Mesendoderm (in vitro differentiated cells): ENCODE measurements around the gene SIAH1.
A peak's percentile ranks its signal among the peaks of the same experiment; 100 is the strongest.

Experiments used
- DNase-seq: peaks from one replicate; pipeline ENCODE4 v3.0.0; 2013
- H2AK5ac ChIP-seq: 2 replicates; pipeline ENCODE4 v1.6.1; 2013; ENCODE audit warnings: low read length, inconsistent platforms
- H2BK120ac ChIP-seq: 2 replicates; pipeline ENCODE4 v1.6.1; 2013; ENCODE audit warnings: low read depth, mild to moderate bottlenecking, low read length, moderate library complexity, mixed read lengths
- H2BK15ac ChIP-seq: replicated peaks from 2 replicates; pipeline ENCODE4 v1.6.1; 2013; ENCODE audit warnings: low read depth, mild to moderate bottlenecking, moderate library complexity
- H2BK5ac ChIP-seq: 2 replicates; pipeline ENCODE4 v1.6.1; 2013; ENCODE audit warnings: low read length, inconsistent platforms
- H3K18ac ChIP-seq: 2 replicates; pipeline ENCODE4 v1.6.1; 2013; ENCODE audit warnings: mild to moderate bottlenecking, low read length, mixed read lengths
- H3K23ac ChIP-seq: one replicate; pipeline ENCODE4 v1.6.1; 2013; ENCODE audit warnings: low read length
- H3K27ac ChIP-seq: 2 replicates; pipeline ENCODE4 v1.5.1; 2013; ENCODE audit warnings: low read depth, mild to moderate bottlenecking, inconsistent platforms, low read length, moderate library complexity
- H3K27me3 ChIP-seq: 2 replicates; pipeline ENCODE4 v1.6.1; 2013; ENCODE audit warnings: low read length, control low read depth, mild to moderate bottlenecking, inconsistent platforms; ENCODE audit not compliant: insufficient read depth, poor library complexity
- H3K36me3 ChIP-seq: 2 replicates; pipeline ENCODE4 v1.6.1; 2013; ENCODE audit warnings: low read length, inconsistent platforms; ENCODE audit not compliant: control insufficient read depth, insufficient read depth
- H3K4ac ChIP-seq: one replicate; pipeline ENCODE4 v1.6.1; 2013; ENCODE audit warnings: low read depth, mild to moderate bottlenecking, low read length, moderate library complexity
- H3K4me1 ChIP-seq: 2 replicates; pipeline ENCODE4 v1.6.1; 2013; ENCODE audit warnings: low read depth, low read length, inconsistent platforms; ENCODE audit not compliant: control insufficient read depth
- H3K4me2 ChIP-seq: 2 replicates; pipeline ENCODE4 v1.6.1; 2013; ENCODE audit warnings: low read length
- H3K4me3 ChIP-seq: 2 replicates; pipeline ENCODE4 v1.5.1; 2013; ENCODE audit warnings: mild to moderate bottlenecking, low read length
- H3K56ac ChIP-seq: one replicate; pipeline ENCODE4 v1.6.1; 2013; ENCODE audit warnings: low read length
- H3K79me1 ChIP-seq: 2 replicates; pipeline ENCODE4 v1.6.1; 2013; ENCODE audit warnings: low read length, inconsistent platforms
- H3K79me2 ChIP-seq: 2 replicates; pipeline ENCODE4 v1.6.1; 2013; ENCODE audit warnings: mild to moderate bottlenecking, low read length; ENCODE audit not compliant: control insufficient read depth, insufficient read depth
- H3K9ac ChIP-seq: 2 replicates; pipeline ENCODE4 v1.6.1; 2013; ENCODE audit warnings: low read length, inconsistent platforms
- H4K5ac ChIP-seq: one replicate; pipeline ENCODE4 v1.6.1; 2013; ENCODE audit warnings: low read length
- H4K8ac ChIP-seq: one replicate; pipeline ENCODE4 v1.6.1; 2013; ENCODE audit warnings: low read depth, mild to moderate bottlenecking, control low read depth, low read length, moderate library complexity
- WGBS: extraction: QIAGEN DNeasy Blood & Tissue Kit; methylation state at CpG from one replicate; pipeline ENCODE4 v1.1.7; 2013; ENCODE audit warnings: low lambda C conversion rate, missing lambda C conversion rate; ENCODE audit not compliant: insufficient coverage; ENCODE audit errors: extremely low coverage; 5-methylcytosine and 5-hydroxymethylcytosine counted together

Gene SIAH1

GRCh38 chr16:48395375-48395774, 10.2 kb upstream of the SIAH1 start:
- no peak overlapping the region for H3K18ac ChIP-seq

GRCh38 chr16:48394355-48394703, 9.1 kb upstream of the SIAH1 start:
- WGBS, result no CpG with 5 or more reads among the region's 6 CpGs

More at GRCh38 chr16:48395375-48395774, 10.2 kb upstream of the SIAH1 start:
- Histone ChIP-seq H3K27ac (no peak overlapping the region), H3K36me3 (no peaks in the 10 kb centered on the region), H3K56ac (no peak overlapping the region), H2BK5ac (no peak overlapping the region), H4K5ac (no peak overlapping the region), H4K8ac (no peak overlapping the region), H3K4me1 (no peaks in the 10 kb centered on the region), H3K4ac (no peak overlapping the region), H3K4me3 (no peak overlapping the region), H3K79me2 (no peaks in the 10 kb centered on the region), H3K23ac (no peak overlapping the region), H3K4me2 (no peak overlapping the region), H3K27me3 (no peaks in the 10 kb centered on the region), H2AK5ac (no peak overlapping the region), H2BK120ac (no peak overlapping the region), H3K9ac (no peak overlapping the region), H3K79me1 (no peaks in the 10 kb centered on the region), H2BK15ac (no peak overlapping the region)
- WGBS, result no CpG with 5 or more reads among the region's 3 CpGs
- no peak for DNase-seq

GRCh38 chr16:48393485-48394354, 8.5 kb upstream of the SIAH1 start:
- H3K23ac ChIP-seq, result no peak overlapping the region
- H3K27ac ChIP-seq, result no peak overlapping the region
- H3K4me1 ChIP-seq, result no peaks in the 10 kb centered on the region
- H4K5ac ChIP-seq, result no peak overlapping the region
- no peak overlapping the region for H2BK120ac ChIP-seq
- no peak overlapping the region for H3K4me3 ChIP-seq
- no peak overlapping the region for H2BK15ac ChIP-seq
- H3K27me3 ChIP-seq, result no peaks in the 10 kb centered on the region
- no peaks in the 10 kb centered on the region for H3K36me3 ChIP-seq
- no CpG with 5 or more reads among the region's 11 CpGs for WGBS
- H2BK5ac ChIP-seq, result no peak overlapping the region
- no peak overlapping the region for H3K4ac ChIP-seq
- no peak overlapping the region for H3K4me2 ChIP-seq
- no peaks in the 10 kb centered on the region for H3K79me1 ChIP-seq
- no peak for DNase-seq
- H3K79me2 ChIP-seq, result no peaks in the 10 kb centered on the region
- no peak overlapping the region for H2AK5ac ChIP-seq
- H3K56ac ChIP-seq, result peak overlapping the region; percentile 25
- no peak overlapping the region for H3K9ac ChIP-seq
- no peak overlapping the region for H3K18ac ChIP-seq
- no peak overlapping the region for H4K8ac ChIP-seq

More at GRCh38 chr16:48394355-48394703, 9.1 kb upstream of the SIAH1 start:
- H2BK15ac ChIP-seq, result no peak overlapping the region
- H3K4ac ChIP-seq, result no peak overlapping the region
- no peaks in the 10 kb centered on the region for H3K79me2 ChIP-seq
- H3K18ac ChIP-seq, result no peak overlapping the region
- H3K4me1 ChIP-seq, result no peaks in the 10 kb centered on the region
- no peak overlapping the region for H2BK5ac ChIP-seq
- no peak overlapping the region for H3K56ac ChIP-seq
- no peaks in the 10 kb centered on the region for H3K27me3 ChIP-seq
- no peak overlapping the region for H3K9ac ChIP-seq
- no peak overlapping the region for H4K8ac ChIP-seq
- no peak for DNase-seq
- no peak overlapping the region for H3K27ac ChIP-seq
- H3K4me2 ChIP-seq, result no peak overlapping the region
- H2AK5ac ChIP-seq, result no peak overlapping the region
- H3K79me1 ChIP-seq, result no peaks in the 10 kb centered on the region
- H3K4me3 ChIP-seq, result no peak overlapping the region
- H3K36me3 ChIP-seq, result no peaks in the 10 kb centered on the region
- H2BK120ac ChIP-seq, result no peak overlapping the region
- H4K5ac ChIP-seq, result no peak overlapping the region
- no peak overlapping the region for H3K23ac ChIP-seq

- H3K79me2 ChIP-seq, result no peaks in the 10 kb centered on the region
- H3K4me2 ChIP-seq, result no peak overlapping the region
- H2AK5ac ChIP-seq, result no peak overlapping the region
- DNase-seq, result no peak
- no peak overlapping the region for H3K18ac ChIP-seq
- H3K79me1 ChIP-seq, result no peaks in the 10 kb centered on the region
- no peak overlapping the region for H3K9ac ChIP-seq
- no peak overlapping the region for H2BK5ac ChIP-seq
- H3K36me3 ChIP-seq, result no peaks in the 10 kb centered on the region
- H2BK15ac ChIP-seq, result no peak overlapping the region
- no peak overlapping the region for H3K27ac ChIP-seq
- no peak overlapping the region for H3K23ac ChIP-seq
- H3K4me3 ChIP-seq, result no peak overlapping the region
- no peak overlapping the region for H3K56ac ChIP-seq
- no peaks in the 10 kb centered on the region for H3K4me1 ChIP-seq
- no peak overlapping the region for H3K4ac ChIP-seq
- H3K27me3 ChIP-seq, result no peaks in the 10 kb centered on the region
- H4K5ac ChIP-seq, result no peak overlapping the region
- no peak overlapping the region for H4K8ac ChIP-seq
- H2BK120ac ChIP-seq, result no peak overlapping the region
- WGBS, result no CpG with 5 or more reads among the region's 5 CpGs
Measured at GRCh38 chr16:48392407-48392806, 7.2 kb upstream of the SIAH1 start.

GRCh38 chr16:48386559-48387312, 1.5 kb upstream of the SIAH1 start:
- Histone ChIP-seq H3K4me2 (no peak overlapping the region), H3K18ac (peak overlapping the region; percentile 56), H4K5ac (no peak overlapping the region), H2BK5ac (no peak overlapping the region), H3K4ac (peak overlapping the region; percentile 94), H3K27ac (no peak overlapping the region), H2BK15ac (no peak overlapping the region), H4K8ac (no peak overlapping the region), H3K79me2 (peaks cover 22% of the 10 kb centered on the region), H3K9ac (peak overlapping the region; percentile 12), H2BK120ac (peak overlapping the region; percentile 3), H3K4me1 (no peaks in the 10 kb centered on the region), H3K36me3 (no peaks in the 10 kb centered on the region), H3K27me3 (no peaks in the 10 kb centered on the region), H3K79me1 (no peaks in the 10 kb centered on the region), H3K4me3 (no peak overlapping the region), H2AK5ac (peak overlapping the region; percentile 80), H3K23ac (no peak overlapping the region), H3K56ac (peak overlapping the region; percentile 22)
- no peak for DNase-seq
- no CpG with 5 or more reads among the region's 17 CpGs for WGBS
